Measurements from ENCODE around the gene PCDHA4. TPM values are rescaled to one million over a fixed set of nuclear protein-coding genes. Genes with fewer than 3 reads are reported as not detected.
A peak's percentile ranks its signal among the peaks of the same experiment; 100 is the strongest.
"Not testable (repeated sequence)": the region's sequence is repeated elsewhere in the genome, so short reads cannot be mapped to it uniquely, and the experiment has no call there.

The PCDHA4 gene
- total and polyA plus RNA-seq, 7 donors = 0.38 to 1.2 (median 1.1) TPM; not detected in 2

DNA sequence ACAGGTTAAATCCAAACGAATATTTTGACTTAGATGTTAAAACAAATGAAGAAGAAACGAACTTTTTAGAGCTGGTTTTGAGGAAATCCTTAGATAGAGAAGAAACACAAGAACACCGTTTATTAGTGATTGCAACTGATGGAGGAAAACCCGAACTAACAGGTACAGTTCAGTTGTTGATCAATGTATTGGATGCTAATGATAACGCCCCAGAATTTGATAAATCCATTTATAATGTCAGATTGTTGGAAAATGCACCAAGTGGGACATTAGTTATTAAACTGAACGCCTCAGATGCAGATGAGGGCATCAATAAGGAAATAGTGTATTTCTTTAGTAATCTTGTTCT is 15.4 kb downstream of the PCDHA4 start:
- no peak for DNase-seq
- Histone ChIP-seq H3K4me1 (no peaks in the 10 kb centered on the region), H3K27ac (no peak overlapping the region), H3K4me3 (no peak overlapping the region), H3K27me3 (peaks cover 0 to 66% (median 2%) of the 10 kb centered on the region in 3 donors), H3K36me3 (no peaks in the 10 kb centered on the region), H3K9me3 (peaks cover 0 to 18% (median 5%) of the 10 kb centered on the region in 4 donors)
- WGBS, 2 donors = 30 to 35% methylated on average over 6 of the region's 6 CpGs
- intact Hi-C loops (cut with DNase I) = no loop called here
- TF ChIP-seq, protein P1, sequence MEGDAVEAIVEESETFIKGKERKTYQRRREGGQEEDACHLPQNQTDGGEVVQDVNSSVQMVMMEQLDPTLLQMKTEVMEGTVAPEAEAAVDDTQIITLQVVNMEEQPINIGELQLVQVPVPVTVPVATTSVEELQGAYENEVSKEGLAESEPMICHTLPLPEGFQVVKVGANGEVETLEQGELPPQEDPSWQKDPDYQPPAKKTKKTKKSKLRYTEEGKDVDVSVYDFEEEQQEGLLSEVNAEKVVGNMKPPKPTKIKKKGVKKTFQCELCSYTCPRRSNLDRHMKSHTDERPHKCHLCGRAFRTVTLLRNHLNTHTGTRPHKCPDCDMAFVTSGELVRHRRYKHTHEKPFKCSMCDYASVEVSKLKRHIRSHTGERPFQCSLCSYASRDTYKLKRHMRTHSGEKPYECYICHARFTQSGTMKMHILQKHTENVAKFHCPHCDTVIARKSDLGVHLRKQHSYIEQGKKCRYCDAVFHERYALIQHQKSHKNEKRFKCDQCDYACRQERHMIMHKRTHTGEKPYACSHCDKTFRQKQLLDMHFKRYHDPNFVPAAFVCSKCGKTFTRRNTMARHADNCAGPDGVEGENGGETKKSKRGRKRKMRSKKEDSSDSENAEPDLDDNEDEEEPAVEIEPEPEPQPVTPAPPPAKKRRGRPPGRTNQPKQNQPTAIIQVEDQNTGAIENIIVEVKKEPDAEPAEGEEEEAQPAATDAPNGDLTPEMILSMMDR (IDR thresholded peaks at IDR 0.05) = no peak
- no peak for TF ChIP-seq POLR2A (IDR thresholded peaks at IDR 0.05)
- TF ChIP-seq EP300 (IDR thresholded peaks at IDR 0.05) = no peak
- no peak for TF ChIP-seq POLR2AphosphoS5 (IDR thresholded peaks at IDR 0.05)

DNA sequence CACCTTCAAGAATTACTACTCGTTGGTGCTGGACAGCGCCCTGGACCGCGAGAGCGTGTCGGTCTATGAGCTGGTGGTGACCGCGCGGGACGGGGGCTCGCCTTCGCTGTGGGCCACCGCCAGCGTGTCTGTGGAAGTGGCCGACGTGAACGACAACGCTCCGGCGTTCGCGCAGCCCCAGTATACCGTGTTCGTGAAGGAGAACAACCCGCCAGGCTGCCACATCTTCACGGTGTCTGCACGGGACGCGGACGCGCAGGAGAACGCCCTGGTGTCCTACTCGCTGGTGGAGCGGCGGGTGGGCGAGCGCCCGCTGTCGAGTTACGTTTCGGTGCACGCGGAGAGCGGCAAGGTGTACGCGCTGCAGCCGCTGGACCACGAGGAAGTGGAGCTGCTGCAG is 16.1 kb downstream of the PCDHA4 start:
- H3K4me3 ChIP-seq; intact Hi-C loops (cut with DNase I); H3K27ac ChIP-seq; H3K36me3 ChIP-seq; H3K4me1 ChIP-seq: not testable (repeated sequence)
- 62 to 83% methylated on average over 48 of the region's 48 CpGs for whole genome bisulfite sequencing, 2 donors
- DNase-seq = peak; percentile 53
- Histone ChIP-seq H3K27me3 (peaks cover 0 to 73% (median 2%) of the 10 kb centered on the region in 3 donors), H3K9me3 (peaks cover 0 to 18% (median 6%) of the 10 kb centered on the region in 4 donors)

DNA sequence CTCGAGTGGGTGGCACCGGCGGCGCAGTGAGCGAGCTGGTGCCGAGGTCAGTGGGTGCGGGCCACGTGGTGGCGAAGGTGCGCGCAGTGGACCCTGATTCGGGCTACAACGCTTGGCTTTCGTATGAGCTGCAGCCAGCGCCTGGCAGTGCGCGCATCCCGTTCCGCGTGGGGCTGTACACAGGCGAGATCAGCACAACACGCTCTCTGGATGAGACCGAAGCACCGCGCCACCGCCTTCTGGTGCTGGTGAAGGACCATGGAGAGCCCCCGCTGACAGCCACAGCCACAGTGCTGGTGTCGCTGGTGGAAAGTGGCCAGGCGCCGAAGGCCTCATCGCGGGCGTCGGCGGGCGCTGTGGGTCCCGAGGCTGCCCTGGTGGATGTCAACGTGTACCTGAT is 16.6 kb downstream of the PCDHA4 start:
- Histone ChIP-seq H3K27ac (no peak overlapping the region), H3K9me3 (peaks cover 0 to 21% (median 8%) of the 10 kb centered on the region in 4 donors), H3K36me3 (no peaks in the 10 kb centered on the region), H3K4me1 (no peaks in the 10 kb centered on the region), H3K27me3 (peaks cover 0 to 78% (median 2%) of the 10 kb centered on the region in 3 donors), H3K4me3 (no peak overlapping the region)
- TF ChIP-seq POLR2AphosphoS5 (IDR thresholded peaks at IDR 0.05) (no peak), POLR2A (IDR thresholded peaks at IDR 0.05) (no peak), EP300 (IDR thresholded peaks at IDR 0.05) (no peak)
- TF ChIP-seq, protein P1 (IDR thresholded peaks at IDR 0.05) = no peak
- intact Hi-C loops (cut with DNase I) = no loop called here
- peak; percentile 48 for DNase-seq
- WGBS, 2 donors = 63 to 85% methylated on average over 38 of the region's 38 CpGs

DNA sequence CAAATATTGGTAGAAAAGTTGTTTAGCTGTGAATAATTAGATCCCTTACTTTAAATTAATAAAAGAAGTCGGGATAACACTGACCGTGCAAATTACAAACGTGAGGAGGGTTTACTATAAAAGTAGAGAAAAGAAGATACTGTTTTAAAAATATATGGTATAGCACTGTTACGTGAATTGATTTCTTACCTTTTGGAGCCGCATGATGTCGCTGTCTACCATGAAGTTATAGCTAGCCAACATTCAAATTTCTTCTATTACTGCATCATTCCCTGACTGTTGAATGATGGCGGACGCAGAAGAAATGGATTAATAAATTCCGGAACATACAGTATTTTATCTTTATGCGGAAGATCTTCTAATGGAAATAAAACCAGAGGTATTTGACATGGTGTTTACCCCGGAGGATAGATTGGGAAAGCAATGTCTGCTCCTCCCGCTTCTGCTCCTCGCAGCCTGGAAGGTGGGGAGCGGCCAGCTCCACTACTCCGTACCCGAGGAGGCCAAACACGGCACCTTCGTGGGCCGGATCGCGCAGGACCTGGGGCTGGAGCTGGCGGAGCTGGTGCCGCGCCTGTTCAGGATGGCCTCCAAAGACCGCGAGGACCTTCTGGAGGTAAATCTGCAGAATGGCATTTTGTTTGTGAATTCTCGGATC is 21.0 kb downstream of the PCDHA4 start, which contains the start of gene PCDHA6:
Gene PCDHA6 (plus strand): TSS at position 257 of the 658 bp plus-strand sequence. CDS start 132 bp downstream, at position 389.
- no peak for DNase-seq
- Histone ChIP-seq H3K4me3 (peak within 1 kb of the TSS in 1 of 4 donors; percentile 9), H3K4me1 (no peaks in the 10 kb centered on the region), H3K36me3 (no peaks in the 10 kb centered on the region), H3K27me3 (peaks cover 0 to 66% (median under 1%) of the 10 kb centered on the region in 3 donors), H3K9me3 (peaks cover 0 to 25% (median 13%) of the 10 kb centered on the region in 4 donors), H3K27ac (no peak within 1 kb of the TSS)
- 22 to 49% methylated on average over 27 of the region's 27 CpGs for WGBS, 2 donors
- intact Hi-C loops (cut with DNase I) = no loop called here
- TF ChIP-seq, protein P1 (IDR thresholded peaks at IDR 0.05) = no peak
- TF ChIP-seq POLR2A (IDR thresholded peaks at IDR 0.05) = no peak

DNA sequence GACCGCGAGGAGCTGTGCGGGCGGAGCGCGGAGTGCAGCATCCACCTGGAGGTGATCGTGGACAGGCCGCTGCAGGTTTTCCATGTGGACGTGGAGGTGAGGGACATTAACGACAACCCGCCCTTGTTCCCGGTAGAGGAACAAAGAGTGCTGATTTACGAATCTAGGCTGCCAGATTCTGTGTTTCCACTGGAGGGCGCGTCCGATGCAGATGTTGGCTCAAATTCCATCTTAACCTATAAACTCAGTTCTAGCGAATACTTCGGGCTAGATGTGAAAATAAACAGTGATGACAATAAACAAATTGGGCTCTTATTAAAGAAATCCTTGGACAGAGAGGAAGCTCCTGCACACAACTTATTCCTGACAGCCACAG is 21.5 kb downstream of the PCDHA4 start:
- Histone ChIP-seq H3K27me3 (peaks cover 0 to 66% (median 0%) of the 10 kb centered on the region in 3 donors), H3K27ac (no peak overlapping the region), H3K36me3 (no peaks in the 10 kb centered on the region), H3K9me3 (peaks cover 0 to 22% (median 10%) of the 10 kb centered on the region in 4 donors), H3K4me1 (no peaks in the 10 kb centered on the region), H3K4me3 (peak overlapping the region in 1 of 4 donors; percentile 9)
- TF ChIP-seq, protein P1 (IDR thresholded peaks at IDR 0.05) = no peak
- no peak for TF ChIP-seq EP300 (IDR thresholded peaks at IDR 0.05)
- TF ChIP-seq POLR2AphosphoS5 (IDR thresholded peaks at IDR 0.05) = no peak
- TF ChIP-seq POLR2A (IDR thresholded peaks at IDR 0.05) = no peak
- WGBS, 2 donors = 28 to 60% methylated on average over 18 of the region's 18 CpGs
- intact Hi-C loops (cut with DNase I) = no loop called here
- no peak for DNase-seq

DNA sequence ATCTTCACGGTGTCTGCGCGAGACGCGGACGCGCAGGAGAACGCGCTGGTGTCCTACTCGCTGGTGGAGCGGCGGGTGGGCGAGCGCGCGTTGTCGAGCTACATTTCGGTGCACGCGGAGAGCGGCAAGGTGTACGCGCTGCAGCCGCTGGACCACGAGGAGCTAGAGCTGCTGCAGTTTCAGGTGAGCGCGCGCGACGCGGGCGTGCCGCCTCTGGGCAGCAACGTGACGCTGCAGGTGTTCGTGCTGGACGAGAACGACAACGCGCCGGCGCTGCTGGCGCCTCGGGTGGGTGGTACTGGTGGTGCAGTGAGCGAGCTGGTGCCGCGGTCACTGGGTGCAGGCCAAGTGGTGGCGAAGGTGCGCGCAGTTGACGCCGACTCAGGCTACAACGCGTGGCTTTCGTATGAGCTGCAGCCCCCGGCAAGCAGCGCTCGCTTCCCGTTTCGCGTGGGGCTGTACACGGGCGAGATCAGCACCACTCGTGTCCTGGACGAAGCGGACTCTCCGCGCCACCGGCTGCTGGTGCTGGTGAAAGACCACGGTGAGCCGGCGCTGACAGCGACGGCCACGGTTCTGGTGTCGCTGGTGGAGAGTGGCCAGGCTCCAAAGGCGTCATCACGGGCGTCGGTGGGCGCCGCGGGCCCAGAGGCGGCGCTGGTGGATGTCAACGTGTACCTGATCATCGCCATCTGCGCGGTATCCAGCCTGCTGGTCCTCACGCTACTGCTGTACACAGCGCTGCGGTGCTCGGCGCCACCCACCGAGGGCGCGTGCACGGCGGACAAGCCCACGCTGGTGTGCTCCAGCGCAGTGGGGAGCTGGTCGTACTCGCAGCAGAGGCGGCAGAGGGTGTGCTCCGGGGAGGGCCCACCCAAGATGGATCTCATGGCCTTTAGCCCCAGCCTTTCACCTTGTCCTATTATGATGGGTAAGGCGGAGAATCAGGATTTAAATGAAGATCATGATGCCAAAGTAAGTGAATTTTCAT is 22.9 kb downstream of the PCDHA4 start:
- DNase-seq; intact Hi-C loops (cut with DNase I); H3K4me1 ChIP-seq; H3K4me3 ChIP-seq; H3K27ac ChIP-seq; H3K36me3 ChIP-seq: not testable (repeated sequence)
- H3K27me3 ChIP-seq = peaks cover 0 to 64% (median 0%) of the 10 kb centered on the region in 3 donors
- peaks cover 0 to 24% (median 14%) of the 10 kb centered on the region in 4 donors for H3K9me3 ChIP-seq
- 54 to 81% methylated on average over 106 of the region's 106 CpGs for WGBS, 2 donors
